Psoas muscle (tissue), 8 donors: ENCODE data around the gene ZSCAN5A. TPM values are rescaled to one million over a fixed set of nuclear protein-coding genes. Genes with fewer than 3 reads are reported as not detected.

ENCODE experiments used
- ATAC-seq, 4 donors: fragments of 200-7000 bp; cut with Tn5 transposase; one replicate each; pipeline ENCODE4 v1.9.1; 2020; ENCODE audit warnings: moderate library complexity in 3 of 4, mild to moderate bottlenecking in 2 of 4
- DNase-seq, 2 donors: peaks; one replicate each; pipeline ENCODE4 v3.0.0-alpha.2; 2020
- H3K27ac ChIP-seq: fragments of 200-600 bp; one replicate; pipeline ENCODE4 v1.8.0; 2022
- H3K27me3 ChIP-seq, 3 donors: fragments of 200-600 bp in 1 of 3; one replicate each; pipeline versions ENCODE4 v1.6.1 to v1.8.0; 2013 to 2022; ENCODE audit warnings: low read length in 2 of 3, mild to moderate bottlenecking in 2 of 3, moderate library complexity in 1 of 3; ENCODE audit not compliant: insufficient read depth in 3 of 3
- H3K36me3 ChIP-seq, 2 donors: fragments of 200-600 bp in 1 of 2; one replicate each; pipeline versions ENCODE4 v1.6.1 to v1.8.0; 2013 to 2022; ENCODE audit warnings: low read depth in 1 of 2, mild to moderate bottlenecking in 1 of 2, moderate library complexity in 1 of 2; ENCODE audit not compliant: insufficient read depth in 1 of 2
- H3K4me1 ChIP-seq: fragments of 200-600 bp; one replicate; pipeline ENCODE4 v1.8.0; 2022
- H3K4me3 ChIP-seq: fragments of 200-600 bp; one replicate; pipeline ENCODE4 v1.8.0; 2022; ENCODE audit warnings: mild to moderate bottlenecking
- H3K9me3 ChIP-seq: fragments of 200-600 bp; one replicate; pipeline ENCODE4 v1.8.0; 2022
- WGBS, 3 donors: extraction: QIAGEN DNeasy Blood & Tissue Kit; methylation state at CpG; one replicate each; pipeline versions ENCODE4 v1.1.6 to v1.1.7; 2013; 5-methylcytosine and 5-hydroxymethylcytosine counted together
- intact Hi-C, 2 donors: fragments of 100-400 bp; cut with DNase I; formaldehyde crosslinking; loops; one replicate each; pipeline versions ENCODE4 v1.11.0 to v1.14.2; 2022
- polyA plus RNA-seq, 3 donors: library from polyadenylated mRNA; stranded (reverse); fragments of 200-250 nt; gene quantifications; one replicate each; pipeline ENCODE4 v1.2.3, GENCODE V29; 2013
- total RNA-seq, 4 donors: library from RNA; stranded (reverse); fragmentation: NEBNext Ultra II Directional in 2 of 4; extraction: Animal tissue kit (Norgen Biotek cat#: 25700) in 2 of 4; gene quantifications; one replicate each; pipeline versions ENCODE4 v1.2.1 to v1.2.4, GENCODE V29; 2021 to 2023
- TF ChIP-seq, protein P1 (sequence below): fragments of 200-600 bp; IDR thresholded peaks from one replicate; pipeline ENCODE4 v1.8.0; 2022; ENCODE audit warnings: antibody characterized with exemption
- donor health status: healthy with polysubstance abuse.
- donor health status: DM: no; HTN: no; CAD: no; lungs with moderate emphysema.
- donor health status: Bipolar disorder and iron deficiency.
- donor health status: healthy.
- donor health status: DM: yes; HTN: yes; CAD: no.
- donor health status: DM: no; HTN: no; CAD: no.
- donor health status: DM: no; HTN: no; CAD: no.
- donor health status: DM: yes; HTN: yes; CAD: no.

ZSCAN5A gene
- total and polyA plus RNA-seq, 7 donors = 3.8 to 16.3 (median 10.7) TPM

- ATAC-seq (no peak), DNase-seq (no peak)
- TF ChIP-seq, protein P1, sequence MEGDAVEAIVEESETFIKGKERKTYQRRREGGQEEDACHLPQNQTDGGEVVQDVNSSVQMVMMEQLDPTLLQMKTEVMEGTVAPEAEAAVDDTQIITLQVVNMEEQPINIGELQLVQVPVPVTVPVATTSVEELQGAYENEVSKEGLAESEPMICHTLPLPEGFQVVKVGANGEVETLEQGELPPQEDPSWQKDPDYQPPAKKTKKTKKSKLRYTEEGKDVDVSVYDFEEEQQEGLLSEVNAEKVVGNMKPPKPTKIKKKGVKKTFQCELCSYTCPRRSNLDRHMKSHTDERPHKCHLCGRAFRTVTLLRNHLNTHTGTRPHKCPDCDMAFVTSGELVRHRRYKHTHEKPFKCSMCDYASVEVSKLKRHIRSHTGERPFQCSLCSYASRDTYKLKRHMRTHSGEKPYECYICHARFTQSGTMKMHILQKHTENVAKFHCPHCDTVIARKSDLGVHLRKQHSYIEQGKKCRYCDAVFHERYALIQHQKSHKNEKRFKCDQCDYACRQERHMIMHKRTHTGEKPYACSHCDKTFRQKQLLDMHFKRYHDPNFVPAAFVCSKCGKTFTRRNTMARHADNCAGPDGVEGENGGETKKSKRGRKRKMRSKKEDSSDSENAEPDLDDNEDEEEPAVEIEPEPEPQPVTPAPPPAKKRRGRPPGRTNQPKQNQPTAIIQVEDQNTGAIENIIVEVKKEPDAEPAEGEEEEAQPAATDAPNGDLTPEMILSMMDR = no peak
- intact Hi-C loops = no loop called here
- WGBS, 3 donors = 67 to 77% (median 71%) methylated on average over 1 of the region's 1 CpG
- Histone ChIP-seq H3K27ac (no peak overlapping the region), H3K4me3 (no peak overlapping the region), H3K9me3 (peaks cover 7% of the 10 kb centered on the region), H3K4me1 (no peaks in the 10 kb centered on the region), H3K36me3 (no peaks in the 10 kb centered on the region), H3K27me3 (no peaks in the 10 kb centered on the region)
These were observed 9.8 kb upstream of the ZSCAN5A start for GRCh38 chr19:56324436-56324835.

DNA sequence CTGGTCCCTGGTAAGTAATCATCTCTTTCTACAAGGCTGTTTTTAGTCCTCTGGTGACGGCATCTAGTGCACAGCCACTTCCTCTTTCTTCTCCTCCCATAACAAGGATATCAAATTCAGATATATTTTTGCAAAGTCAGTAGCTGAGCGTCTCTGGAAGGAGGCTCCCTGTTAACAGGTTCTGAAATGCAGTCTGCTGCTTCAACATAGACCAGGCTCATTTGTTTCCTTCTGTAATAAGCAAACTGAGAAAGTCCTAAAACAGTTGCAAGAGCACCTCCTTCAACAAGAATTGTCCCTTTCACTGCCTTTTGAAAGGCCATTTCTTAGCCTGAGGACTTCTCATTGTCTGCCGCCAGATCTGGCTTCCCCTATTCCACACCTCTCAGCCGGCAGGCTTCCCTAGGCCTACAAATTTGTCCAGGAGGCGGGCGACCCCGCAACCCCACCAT lies 7.4 kb upstream of the ZSCAN5A start:
- ATAC-seq (no peak), DNase-seq (no peak)
- H3K27me3 ChIP-seq = no peaks in the 10 kb centered on the region
- peaks cover 7% of the 10 kb centered on the region for H3K9me3 ChIP-seq
- TF ChIP-seq, protein P1 = no peak
- no peaks in the 10 kb centered on the region for H3K36me3 ChIP-seq
- no peaks in the 10 kb centered on the region for H3K4me1 ChIP-seq
- intact Hi-C loops = no loop called here
- WGBS, 3 donors = 69 to 75% (median 72%) methylated on average over 7 of the region's 7 CpGs
- no peak overlapping the region for H3K27ac ChIP-seq
- no peak overlapping the region for H3K4me3 ChIP-seq

GRCh38 chr19:56321254-56321988 lies 6.8 kb upstream of the ZSCAN5A start:
- WGBS, 3 donors = 84 to 87% (median 86%) methylated on average over 8 of the region's 8 CpGs
- ATAC-seq = no peak
- H3K36me3 ChIP-seq = no peaks in the 10 kb centered on the region

DNA sequence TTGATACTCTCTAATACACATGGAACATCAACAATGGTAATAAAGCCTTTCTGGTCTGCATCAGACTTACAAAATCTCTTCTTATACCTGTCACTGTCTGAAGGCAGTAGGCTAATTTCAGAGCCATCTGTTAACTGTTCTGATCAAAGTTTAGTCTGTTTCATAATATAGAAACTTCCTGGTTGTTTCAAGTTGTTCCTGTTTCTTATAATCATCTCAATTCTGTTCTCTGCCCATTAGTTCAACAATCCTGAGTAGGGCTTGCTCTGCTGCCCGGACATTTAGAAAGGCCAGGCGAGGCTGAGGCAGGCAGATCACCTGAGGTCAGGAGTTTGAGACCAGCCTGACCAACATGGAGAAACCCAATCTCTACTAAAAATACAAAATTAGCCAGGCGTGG lies 5.4 kb upstream of the ZSCAN5A start:
- H3K9me3 ChIP-seq = peaks cover 7% of the 10 kb centered on the region
- H3K36me3 ChIP-seq = no peaks in the 10 kb centered on the region
- no peak overlapping the region for H3K27ac ChIP-seq
- TF ChIP-seq, protein P1 = no peak
- no peak for ATAC-seq
- H3K4me1 ChIP-seq = no peaks in the 10 kb centered on the region
- intact Hi-C loops = no loop called here
- no peak overlapping the region for H3K4me3 ChIP-seq
- WGBS, 3 donors = 81 to 85% (median 82%) methylated on average over 3 of the region's 3 CpGs
- no peaks in the 10 kb centered on the region for H3K27me3 ChIP-seq
- no peak for DNase-seq

More at GRCh38 chr19:56321254-56321988, 6.8 kb upstream of the ZSCAN5A start:
- no peak for DNase-seq
- H3K4me1 ChIP-seq = no peaks in the 10 kb centered on the region
- intact Hi-C loops = no loop called here
- no peaks in the 10 kb centered on the region for H3K27me3 ChIP-seq
- TF ChIP-seq, protein P1 = no peak
- peaks cover 7% of the 10 kb centered on the region for H3K9me3 ChIP-seq
- no peak overlapping the region for H3K27ac ChIP-seq
- H3K4me3 ChIP-seq = no peak overlapping the region
